Astrocyte (in vitro differentiated cells and primary cell): ENCODE data around the gene KCTD15. TPM values are rescaled to one million over a fixed set of nuclear protein-coding genes. Genes with fewer than 3 reads are reported as not detected.

Source experiments
- DNase-seq: peaks from one replicate; pipeline ENCODE4 v3.0.0-alpha.2; 2010; ENCODE audit warnings: low read depth
- FAIRE-seq: peaks from 2 replicates; lab custom pipeline; 2011; peaks lifted over from hg19 to GRCh38; lab: Jason Lieb, UNC
- H2AFZ ChIP-seq: 2 replicates; pipeline ENCODE4 v1.6.0; 2012; ENCODE audit warnings: low read depth, low read length, inconsistent platforms
- H3K27ac ChIP-seq: 2 replicates; pipeline ENCODE4 v1.5.1; 2011; ENCODE audit warnings: low read depth, low read length, inconsistent platforms
- H3K27me3 ChIP-seq: 2 replicates; pipeline ENCODE4 v1.6.0; 2011; ENCODE audit warnings: low read length, inconsistent platforms; ENCODE audit not compliant: insufficient read depth
- H3K36me3 ChIP-seq: 2 replicates; pipeline ENCODE4 v1.5.1; 2011; ENCODE audit warnings: low read length, inconsistent platforms; ENCODE audit not compliant: insufficient read depth
- H3K4me1 ChIP-seq: 2 replicates; pipeline ENCODE4 v1.5.1; 2011; ENCODE audit warnings: low read length, inconsistent platforms; ENCODE audit not compliant: insufficient read depth
- H3K4me2 ChIP-seq: 2 replicates; pipeline ENCODE4 v1.6.0; 2012; ENCODE audit warnings: low read length, inconsistent platforms
- H3K4me3 ChIP-seq: 2 replicates; pipeline ENCODE4 v1.5.1; 2011; ENCODE audit warnings: low read depth, mild to moderate bottlenecking, low read length, inconsistent platforms; ENCODE audit not compliant: insufficient read depth
- H3K79me2 ChIP-seq: 2 replicates; pipeline ENCODE4 v1.6.0; 2012; ENCODE audit warnings: mild to moderate bottlenecking, low read length, inconsistent platforms; ENCODE audit not compliant: insufficient read depth
- H3K9ac ChIP-seq: 2 replicates; pipeline ENCODE4 v1.6.0; 2012; ENCODE audit warnings: mild to moderate bottlenecking, low read length, inconsistent platforms
- H3K9me3 ChIP-seq: 2 replicates; pipeline ENCODE4 v1.5.1; 2012; ENCODE audit warnings: low read depth, mild to moderate bottlenecking, low read length, inconsistent platforms; ENCODE audit not compliant: insufficient read depth
- H4K20me1 ChIP-seq: 2 replicates; pipeline ENCODE4 v1.6.0; 2012; ENCODE audit warnings: low read length, inconsistent platforms; ENCODE audit not compliant: insufficient read depth
- H3K27ac Mint-ChIP-seq: one replicate; pipeline ENCODE4 v1.8.0; 2021; ENCODE audit warnings: mild to moderate bottlenecking, mixed read lengths; ENCODE audit not compliant: unreplicated experiment
- H3K27me3 Mint-ChIP-seq: one replicate; pipeline ENCODE4 v1.8.0; 2021; ENCODE audit warnings: low read depth, mixed read lengths; ENCODE audit not compliant: unreplicated experiment
- H3K36me3 Mint-ChIP-seq: one replicate; pipeline ENCODE4 v1.8.0; 2021; ENCODE audit warnings: low read depth, mixed read lengths; ENCODE audit not compliant: unreplicated experiment
- H3K4me1 Mint-ChIP-seq: one replicate; pipeline ENCODE4 v1.8.0; 2021; ENCODE audit warnings: low read depth, mixed read lengths; ENCODE audit not compliant: unreplicated experiment
- H3K4me3 Mint-ChIP-seq: one replicate; pipeline ENCODE4 v1.8.0; 2021; ENCODE audit warnings: mild to moderate bottlenecking, moderate library complexity, mixed read lengths; ENCODE audit not compliant: unreplicated experiment
- H3K9me3 Mint-ChIP-seq: one replicate; pipeline ENCODE4 v1.8.0; 2021; ENCODE audit warnings: mild to moderate bottlenecking, mixed read lengths; ENCODE audit not compliant: unreplicated experiment
- CTCF ChIP-seq: IDR thresholded peaks from 2 replicates; pipeline ENCODE4 v1.5.1; 2011; ENCODE audit warnings: low read depth, mild to moderate bottlenecking, inconsistent platforms, low read length, moderate library complexity; ENCODE audit not compliant: insufficient read depth
- EZH2 ChIP-seq: IDR thresholded peaks from 2 replicates; pipeline ENCODE4 v1.6.1; 2012; ENCODE audit warnings: mild to moderate bottlenecking, low read length, inconsistent platforms; ENCODE audit not compliant: insufficient read depth
- total RNA-seq: library from RNA; stranded (reverse); gene quantifications from 2 replicates; pipeline ENCODE4 v1.2.1, GENCODE V29; 2021

KCTD15 gene
- total RNA-seq, 1 donor from 2014 or later = 43.3 TPM

GRCh38 chr19:33752018-33752800 is 44.5 kb upstream of the KCTD15 start:
- H3K27me3 Mint-ChIP-seq = peaks cover 30% of the 10 kb centered on the region

GRCh38 chr19:33752945-33753344 is 43.7 kb upstream of the KCTD15 start:
- no peaks in the 10 kb centered on the region for H3K79me2 ChIP-seq
- H3K27me3 ChIP-seq = peaks cover 3% of the 10 kb centered on the region
- H3K36me3 ChIP-seq = no peaks in the 10 kb centered on the region
- H3K4me2 ChIP-seq = no peak overlapping the region
- peaks cover 24% of the 10 kb centered on the region for H3K27me3 Mint-ChIP-seq
- no peaks in the 10 kb centered on the region for H4K20me1 ChIP-seq
- no peak overlapping the region for H3K4me3 ChIP-seq
- H3K4me1 Mint-ChIP-seq = no peaks in the 10 kb centered on the region
- H3K36me3 Mint-ChIP-seq = no peaks in the 10 kb centered on the region
- no peaks in the 10 kb centered on the region for H3K4me1 ChIP-seq
- H3K9ac ChIP-seq = no peak overlapping the region
- DNase-seq (no peak), FAIRE-seq (no peak)
- no peak overlapping the region for H3K27ac Mint-ChIP-seq
- no peak for TF ChIP-seq EZH2
- TF ChIP-seq CTCF = no peak
- H3K27ac ChIP-seq = no peak overlapping the region
- no peak overlapping the region for H2AFZ ChIP-seq
- H3K9me3 Mint-ChIP-seq = peaks cover 2% of the 10 kb centered on the region
- no peaks in the 10 kb centered on the region for H3K9me3 ChIP-seq
- H3K4me3 Mint-ChIP-seq = no peak overlapping the region

More at GRCh38 chr19:33752018-33752800, 44.5 kb upstream of the KCTD15 start:
- TF ChIP-seq CTCF (no peak), EZH2 (no peak)
- H3K36me3 ChIP-seq = no peaks in the 10 kb centered on the region
- H3K4me2 ChIP-seq = no peak overlapping the region
- H3K79me2 ChIP-seq = no peaks in the 10 kb centered on the region
- Mint-ChIP-seq H3K4me1 (no peaks in the 10 kb centered on the region), H3K36me3 (no peaks in the 10 kb centered on the region), H3K9me3 (no peaks in the 10 kb centered on the region), H3K27ac (no peak overlapping the region), H3K4me3 (no peak overlapping the region)
- FAIRE-seq (no peak), DNase-seq (no peak)
- H3K9me3 ChIP-seq = no peaks in the 10 kb centered on the region
- no peak overlapping the region for H2AFZ ChIP-seq
- no peak overlapping the region for H3K4me3 ChIP-seq
- H4K20me1 ChIP-seq = no peaks in the 10 kb centered on the region
- H3K27me3 ChIP-seq = peaks cover 3% of the 10 kb centered on the region
- H3K9ac ChIP-seq = no peak overlapping the region
- H3K27ac ChIP-seq = no peak overlapping the region
- H3K4me1 ChIP-seq = no peaks in the 10 kb centered on the region

GRCh38 chr19:33754361-33754760 is 42.3 kb upstream of the KCTD15 start:
- no peaks in the 10 kb centered on the region for H3K36me3 ChIP-seq
- Mint-ChIP-seq H3K4me1 (peaks cover 7% of the 10 kb centered on the region), H3K27me3 (peaks cover 29% of the 10 kb centered on the region), H3K36me3 (no peaks in the 10 kb centered on the region), H3K9me3 (peaks cover 2% of the 10 kb centered on the region), H3K4me3 (no peak overlapping the region), H3K27ac (no peak overlapping the region)
- H4K20me1 ChIP-seq = no peaks in the 10 kb centered on the region
- H3K9me3 ChIP-seq = no peaks in the 10 kb centered on the region
- DNase-seq (no peak), FAIRE-seq (no peak)
- no peaks in the 10 kb centered on the region for H3K79me2 ChIP-seq
- H3K9ac ChIP-seq = no peak overlapping the region
- H3K27me3 ChIP-seq = peaks cover 3% of the 10 kb centered on the region
- no peaks in the 10 kb centered on the region for H3K4me1 ChIP-seq
- H2AFZ ChIP-seq = no peak overlapping the region
- H3K27ac ChIP-seq = no peak overlapping the region
- no peak overlapping the region for H3K4me3 ChIP-seq
- no peak for TF ChIP-seq EZH2
- TF ChIP-seq CTCF = no peak
- no peak overlapping the region for H3K4me2 ChIP-seq
